Measurements from ENCODE around the gene ITPRID2. TPM values are rescaled to one million over a fixed set of nuclear protein-coding genes. Genes with fewer than 3 reads are reported as not detected.

ITPRID2 gene
- total and polyA plus RNA-seq, 2 donors (not counting 1 experiment from before 2014, with no cell fraction given) = 8.9 to 47.6 TPM

DNA sequence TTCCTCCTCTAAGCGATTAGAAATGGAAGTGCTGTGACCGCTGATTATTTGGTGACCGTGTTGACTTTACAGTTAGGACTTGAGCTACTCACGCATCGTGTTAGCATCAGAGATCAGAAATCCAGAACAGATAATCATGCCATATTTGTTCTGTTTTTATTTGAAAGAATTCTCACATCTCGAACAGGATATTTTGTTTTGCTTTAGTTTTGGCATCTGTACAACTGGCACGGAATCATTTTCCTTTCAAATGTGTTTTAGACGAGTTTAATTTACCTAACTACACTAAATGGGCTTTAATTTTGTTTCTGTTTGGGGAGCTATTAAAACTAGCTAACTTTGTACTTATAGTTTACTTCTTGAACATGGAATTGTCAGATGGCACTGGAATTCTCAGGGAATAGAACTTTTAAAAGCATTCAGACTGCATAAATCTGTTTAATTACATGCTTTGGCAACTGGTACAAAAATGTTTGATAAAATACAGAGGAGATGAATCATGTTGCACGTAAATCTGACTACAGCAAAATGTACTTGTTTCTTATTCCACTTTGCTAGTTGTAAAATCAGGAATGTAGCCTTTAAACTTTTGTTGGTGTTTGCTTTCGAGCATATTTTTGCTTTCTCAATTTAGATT, 1.4 kb downstream of the ITPRID2 start:
- Histone ChIP-seq H3K4me3 (ENCODE audit: control extremely low read depth in 1 of 5, extremely low read depth in 1 of 5, insufficient read depth in 1 of 5, low read depth in 2 of 5, low read length in 4 of 5) (peak overlapping the region; percentile 76 to 92 (median 88)), H3K9me3 (ENCODE audit: control extremely low read depth in 1 of 3, control insufficient read depth in 2 of 3, insufficient read depth in 1 of 3, low read length in 2 of 3) (no peaks in the 10 kb centered on the region), H4K20me1 (ENCODE audit: control insufficient read depth, insufficient read depth, low read length, poor library complexity, severe bottlenecking) (no peaks in the 10 kb centered on the region), H3K27me3 (replicated peaks in 1 of 4; ENCODE audit: control extremely low read depth in 1 of 4, control insufficient read depth in 3 of 4, insufficient read depth in 4 of 4, low read length in 3 of 4) (peaks cover 0 to 11% (median 2%) of the 10 kb centered on the region in 4 experiments), H3K4me1 (ENCODE audit: control insufficient read depth in 2 of 2, insufficient read depth in 2 of 2, low read length in 2 of 2) (peaks cover 4 to 14% of the 10 kb centered on the region in 2 donors), H3K27ac (ENCODE audit: low read length in 2 of 2) (peak overlapping the region in 1 of 2 donors; percentile 70), H2AFZ (ENCODE audit: insufficient read depth, low read depth, low read length, poor library complexity, severe bottlenecking) (peak overlapping the region; percentile 89), H3K36me3 (replicated peaks in 1 of 2; ENCODE audit: control extremely low read depth in 1 of 2, control insufficient read depth in 1 of 2, extremely low read depth in 1 of 2, insufficient read depth in 2 of 2, low read length in 1 of 2) (no peaks in the 10 kb centered on the region), H3K79me2 (ENCODE audit: control insufficient read depth, insufficient read depth, low read length) (no peaks in the 10 kb centered on the region), H3K4me2 (replicated peaks; ENCODE audit: low read depth, low read length, poor library complexity, severe bottlenecking) (peak overlapping the region; percentile 89), H3K9ac (ENCODE audit: low read length) (peak overlapping the region; percentile 84)
- POLR2A ChIA-PET = no interaction called here
- Mint-ChIP-seq H3K27ac (peak overlapping the region; percentile 81), H3K4me1 (peaks cover 31% of the 10 kb centered on the region), H3K4me3 (peak overlapping the region; percentile 94), H3K27me3 (peaks cover 10% of the 10 kb centered on the region), H3K9me3 (ENCODE audit: insufficient read depth) (no peaks in the 10 kb centered on the region)
- DNase-seq = no peak
- WGBS (ENCODE audit: insufficient coverage) = no CpG with 5 or more reads among the region's 10 CpGs
- TF ChIP-seq, protein P1, sequence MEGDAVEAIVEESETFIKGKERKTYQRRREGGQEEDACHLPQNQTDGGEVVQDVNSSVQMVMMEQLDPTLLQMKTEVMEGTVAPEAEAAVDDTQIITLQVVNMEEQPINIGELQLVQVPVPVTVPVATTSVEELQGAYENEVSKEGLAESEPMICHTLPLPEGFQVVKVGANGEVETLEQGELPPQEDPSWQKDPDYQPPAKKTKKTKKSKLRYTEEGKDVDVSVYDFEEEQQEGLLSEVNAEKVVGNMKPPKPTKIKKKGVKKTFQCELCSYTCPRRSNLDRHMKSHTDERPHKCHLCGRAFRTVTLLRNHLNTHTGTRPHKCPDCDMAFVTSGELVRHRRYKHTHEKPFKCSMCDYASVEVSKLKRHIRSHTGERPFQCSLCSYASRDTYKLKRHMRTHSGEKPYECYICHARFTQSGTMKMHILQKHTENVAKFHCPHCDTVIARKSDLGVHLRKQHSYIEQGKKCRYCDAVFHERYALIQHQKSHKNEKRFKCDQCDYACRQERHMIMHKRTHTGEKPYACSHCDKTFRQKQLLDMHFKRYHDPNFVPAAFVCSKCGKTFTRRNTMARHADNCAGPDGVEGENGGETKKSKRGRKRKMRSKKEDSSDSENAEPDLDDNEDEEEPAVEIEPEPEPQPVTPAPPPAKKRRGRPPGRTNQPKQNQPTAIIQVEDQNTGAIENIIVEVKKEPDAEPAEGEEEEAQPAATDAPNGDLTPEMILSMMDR (IDR thresholded peaks at IDR 0.05) = no peak
- TF ChIP-seq EZH2 (IDR thresholded peaks at IDR 0.05; ENCODE audit: borderline replicate concordance, insufficient read depth, low read depth, low read length, poor library complexity, severe bottlenecking) = no peak
- no peak for ATAC-seq (ENCODE audit: low read depth)
- intact Hi-C loops (cut with micrococcal nuclease) = loop anchor here (1.0 to 10.0 kb wide), 7 partner anchors 11 to 1768 kb away; partner anchors contain the start of gene NUP35
- CTCF ChIA-PET = interaction anchor here (0.9 to 6.1 kb wide), 3 partner anchors 11 to 834 kb away, joined by 3 to 54 read pairs (median 3); no protein-coding TSS in a partner anchor

DNA sequence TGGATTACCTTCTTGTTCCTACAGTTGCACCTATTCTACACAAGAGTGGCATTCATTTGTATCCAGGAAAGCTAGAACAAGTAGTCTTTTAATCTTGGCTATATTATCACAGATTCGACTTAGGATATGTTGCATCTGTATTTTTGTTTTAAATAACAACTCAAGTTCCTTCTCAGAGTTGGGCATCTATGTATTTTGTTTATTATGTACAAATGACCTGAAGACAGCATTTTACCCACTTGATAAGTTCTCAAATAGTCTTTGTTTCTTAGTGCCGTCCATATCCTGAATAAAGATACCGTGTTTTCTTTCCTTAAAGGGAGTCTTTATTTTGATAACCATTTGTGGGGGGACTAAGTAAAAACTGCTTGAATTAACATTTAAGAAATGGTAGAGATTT, 2.9 kb downstream of the ITPRID2 start:
- Histone ChIP-seq H3K4me3 (ENCODE audit: control extremely low read depth in 1 of 5, extremely low read depth in 1 of 5, insufficient read depth in 1 of 5, low read depth in 2 of 5, low read length in 4 of 5) (no peak overlapping the region), H3K79me2 (ENCODE audit: control insufficient read depth, insufficient read depth, low read length) (no peaks in the 10 kb centered on the region), H4K20me1 (ENCODE audit: control insufficient read depth, insufficient read depth, low read length, poor library complexity, severe bottlenecking) (no peaks in the 10 kb centered on the region), H3K9me3 (ENCODE audit: control extremely low read depth in 1 of 3, control insufficient read depth in 2 of 3, insufficient read depth in 1 of 3, low read length in 2 of 3) (no peaks in the 10 kb centered on the region), H3K9ac (ENCODE audit: low read length) (no peak overlapping the region), H3K36me3 (replicated peaks in 1 of 2; ENCODE audit: control extremely low read depth in 1 of 2, control insufficient read depth in 1 of 2, extremely low read depth in 1 of 2, insufficient read depth in 2 of 2, low read length in 1 of 2) (no peaks in the 10 kb centered on the region), H2AFZ (ENCODE audit: insufficient read depth, low read depth, low read length, poor library complexity, severe bottlenecking) (no peak overlapping the region), H3K4me1 (ENCODE audit: control insufficient read depth in 2 of 2, insufficient read depth in 2 of 2, low read length in 2 of 2) (peaks cover 4 to 14% of the 10 kb centered on the region in 2 donors), H3K27me3 (replicated peaks in 1 of 4; ENCODE audit: control extremely low read depth in 1 of 4, control insufficient read depth in 3 of 4, insufficient read depth in 4 of 4, low read length in 3 of 4) (peaks cover 0 to 11% (median 0%) of the 10 kb centered on the region in 4 experiments), H3K4me2 (replicated peaks; ENCODE audit: low read depth, low read length, poor library complexity, severe bottlenecking) (no peak overlapping the region), H3K27ac (ENCODE audit: low read length in 2 of 2) (no peak overlapping the region)
- Mint-ChIP-seq H3K9me3 (ENCODE audit: insufficient read depth) (no peaks in the 10 kb centered on the region), H3K27ac (no peak overlapping the region), H3K27me3 (peaks cover 6% of the 10 kb centered on the region), H3K4me3 (no peak overlapping the region), H3K4me1 (peaks cover 31% of the 10 kb centered on the region)
- POLR2A ChIA-PET = no interaction called here
- ATAC-seq (ENCODE audit: low read depth) = no peak
- DNase-seq = no peak
- CTCF ChIA-PET = interaction anchor here (6.1 kb wide), 1 partner anchor 10 kb away, joined by 54 read pairs; no protein-coding TSS in a partner anchor
- WGBS (ENCODE audit: insufficient coverage) = no CpG with 5 or more reads among the region's 3 CpGs
- TF ChIP-seq EZH2 (IDR thresholded peaks at IDR 0.05; ENCODE audit: borderline replicate concordance, insufficient read depth, low read depth, low read length, poor library complexity, severe bottlenecking) = no peak
- TF ChIP-seq, protein P1 (IDR thresholded peaks at IDR 0.05) = no peak
- intact Hi-C loops (cut with micrococcal nuclease) = loop anchor here (5.0 to 10.0 kb wide), 5 partner anchors 217 to 1230 kb away; partner anchors contain the start of gene NUP35
